ENCODE results near the gene LRRFIP2. TPM values are rescaled to one million over a fixed set of nuclear protein-coding genes. Genes with fewer than 3 reads are reported as not detected.

Gene LRRFIP2
- total and polyA plus RNA-seq, 2 of the 4 experiments (the other 2 are of a cell fraction): 20.6 to 31.0 TPM

GRCh38 chr3:37015642-37016041 lies 158.7 kb downstream of the LRRFIP2 start:
- peaks cover 39% of the 10 kb centered on the region for H3K36me3 ChIP-seq (ENCODE audit: control insufficient read depth, insufficient read depth, low read length)
- TF ChIP-seq USF2 (IDR thresholded peaks at IDR 0.05; ENCODE audit: low read depth, low read length) (no peak), BHLHE40 (IDR thresholded peaks at IDR 0.05; ENCODE audit: low read depth, low read length) (no peak), CEBPB (IDR thresholded peaks at IDR 0.05; ENCODE audit: low read depth, low read length) (no peak), NFE2L2 (IDR thresholded peaks at IDR 0.05; ENCODE audit: low read depth, low read length) (no peak)
- no peak overlapping the region for H2BK20ac ChIP-seq (ENCODE audit: low read depth, low read length)
- no peak overlapping the region for H3K14ac ChIP-seq (replicated peaks; ENCODE audit: low read depth, low read length)
- no peak overlapping the region for H2BK120ac ChIP-seq (ENCODE audit: low read depth, low read length)
- H3K4me3 ChIP-seq (ENCODE audit: insufficient read depth, low read depth, low read length): no peak overlapping the region
- ChIA-PET POLR2A (ENCODE audit: unreplicated experiment) (no interaction called here), CTCF (interaction anchor here (1.2 kb wide), 1 partner anchor 9 kb away, joined by 5 read pairs; no protein-coding TSS in a partner anchor)
- H3K9me3 ChIP-seq (ENCODE audit: control insufficient read depth, insufficient read depth, low read length): no peaks in the 10 kb centered on the region
- peaks cover 0 to 3% of the 10 kb centered on the region in 2 experiments; a peak in 1 of 4 replicates for H3K79me1 ChIP-seq (ENCODE audit: low read depth in 1 of 2, low read length in 2 of 2)
- in situ Hi-C loops (cut with MboI; ENCODE audit: low sequenced_read_pairs): no loop called here
- H2BK5ac ChIP-seq (ENCODE audit: low read depth, low read length, poor library complexity, severe bottlenecking): no peak overlapping the region
- DNase-seq: no peak
- H4K91ac ChIP-seq (ENCODE audit: insufficient read depth, low read depth, low read length): no peak overlapping the region
- ATAC-seq (ENCODE audit: low read depth): no peak
- H2AK5ac ChIP-seq (ENCODE audit: low read depth, low read length): no peak overlapping the region
- H3K9me1 ChIP-seq (ENCODE audit: insufficient read depth, low read length): no peaks in the 10 kb centered on the region
- BruUV-seq (replicated peaks): no TSS peak
- H3K4me2 ChIP-seq (ENCODE audit: low read depth, low read length): no peak overlapping the region
- H3K27me3 ChIP-seq (ENCODE audit: control insufficient read depth, insufficient read depth, low read length): no peaks in the 10 kb centered on the region
- H3K9ac ChIP-seq (ENCODE audit: low read depth, low read length): no peak overlapping the region
- 100% methylated on average over 1 of the region's 5 CpGs; no CpG with 5 or more reads in 1 of the 2 experiments for WGBS, 2 experiments (ENCODE audit: extremely low coverage in 2 of 2, insufficient read length in 1 of 2)
- no peak overlapping the region for H3K18ac ChIP-seq (ENCODE audit: low read depth, low read length)
- no peak overlapping the region for H2AFZ ChIP-seq (replicated peaks; ENCODE audit: low read length, poor library complexity)
- H3K4ac ChIP-seq (ENCODE audit: low read depth, low read length): no peak overlapping the region
- H3K23ac ChIP-seq (ENCODE audit: low read depth, low read length): no peak overlapping the region
- dilution Hi-C loops (cut with HindIII; ENCODE audit: low sequenced_read_pairs, unreplicated experiment): no loop called here
- H3K56ac ChIP-seq (ENCODE audit: extremely low read depth, insufficient read depth, low read length): no peak overlapping the region
- no peak overlapping the region for H4K5ac ChIP-seq (ENCODE audit: low read depth, low read length)
- no peak overlapping the region for H3K27ac ChIP-seq (ENCODE audit: insufficient read depth, low read length)
- H3K4me1 ChIP-seq (ENCODE audit: control insufficient read depth, insufficient read depth, low read length): no peaks in the 10 kb centered on the region
- H4K8ac ChIP-seq (ENCODE audit: low read depth in 2 of 2, low read length in 2 of 2): no peak overlapping the region
- no peak overlapping the region for H2BK15ac ChIP-seq (ENCODE audit: low read depth, low read length)
- no peak overlapping the region for H2AK9ac ChIP-seq (replicated peaks; ENCODE audit: low read depth, low read length, poor library complexity)
- no peaks in the 10 kb centered on the region for H4K20me1 ChIP-seq (ENCODE audit: insufficient read depth, low read length)
- intact Hi-C loops (cut with micrococcal nuclease): no loop called here

All from IMR-90 (cell line).